Measurements from ENCODE around the gene ADARB2. TPM values are rescaled to one million over a fixed set of nuclear protein-coding genes. Genes with fewer than 3 reads are reported as not detected.

Gene ADARB2
- total RNA-seq, 4 donors from 2014 or later = 8.4 to 23.2 (median 19.6) TPM

GRCh38 chr10:1185911-1186682 is 551.2 kb downstream of the ADARB2 start:
- WGBS, 2 donors = 92 to 96% methylated on average over 21 to 22 of the region's 24 CpGs
- TF ChIP-seq POLR2A (IDR thresholded peaks at IDR 0.05) = no peak
- no peak for TF ChIP-seq CTCF (IDR thresholded peaks at IDR 0.05)

DNA sequence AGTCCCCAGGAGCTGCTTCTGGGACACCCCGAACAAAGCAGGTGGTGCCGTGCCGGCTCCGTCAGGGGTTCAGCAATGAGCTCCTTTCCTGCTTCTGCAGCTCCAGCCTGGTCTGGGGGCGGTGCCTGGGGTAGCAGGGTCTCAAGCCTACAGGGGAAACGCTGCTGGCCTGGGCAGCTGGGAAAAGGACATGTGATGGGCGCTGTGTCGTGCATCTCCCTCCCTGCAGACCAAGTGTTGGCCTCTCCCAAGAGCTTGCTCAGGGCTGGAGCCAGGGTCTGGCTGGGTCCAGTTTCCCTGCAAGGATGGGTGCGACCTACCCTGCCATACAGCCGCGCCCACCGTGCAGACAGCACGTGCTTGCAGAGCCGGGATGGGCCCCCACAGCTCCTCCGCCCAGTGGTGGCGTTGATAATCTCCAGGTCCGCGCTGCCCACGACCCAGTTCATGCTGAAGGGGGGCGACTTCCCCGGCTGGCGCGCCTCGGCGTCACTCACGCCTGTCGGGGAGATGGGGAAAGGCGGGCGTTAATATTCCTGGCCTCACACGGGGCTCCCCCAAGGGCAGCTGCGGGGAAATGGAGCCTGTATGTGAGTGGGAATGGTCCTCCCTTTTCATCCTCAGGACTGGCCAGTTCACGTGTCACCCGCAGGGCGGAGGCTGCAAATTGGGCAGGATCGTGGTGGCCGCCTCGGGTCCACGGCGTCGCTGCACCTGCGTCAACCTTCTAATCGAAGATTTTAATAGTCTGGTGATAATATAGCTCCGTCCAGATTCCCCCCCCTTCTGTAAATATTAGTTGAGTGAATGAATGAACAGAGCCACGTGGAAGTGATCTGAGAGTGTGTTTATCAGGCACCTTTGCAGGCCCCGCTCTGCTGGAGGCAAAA is 552.5 kb downstream of the ADARB2 start:
- TF ChIP-seq POLR2A (IDR thresholded peaks at IDR 0.05) = no peak
- TF ChIP-seq CTCF (IDR thresholded peaks at IDR 0.05) = no peak
- no peak for TF ChIP-seq EP300 (IDR thresholded peaks at IDR 0.05)
- WGBS, 2 donors = 81 to 86% methylated on average over 31 to 44 of the region's 45 CpGs
- DNase-seq (ENCODE audit: low spot score in 2 of 2) = no peak

More at GRCh38 chr10:1185911-1186682, 551.2 kb downstream of the ADARB2 start:
- no peak for DNase-seq (ENCODE audit: low spot score in 2 of 2)
- peaks cover 0 to 29% (median 17%) of the 10 kb centered on the region in 4 donors for H3K4me1 ChIP-seq
- H3K4me3 ChIP-seq = no peak overlapping the region
- H3K27ac ChIP-seq = peak overlapping the region in 1 of 4 donors; percentile 96
- H3K27me3 ChIP-seq = no peaks in the 10 kb centered on the region
- H3K36me3 ChIP-seq = no peaks in the 10 kb centered on the region
- no peaks in the 10 kb centered on the region for H3K9me3 ChIP-seq

GRCh38 chr10:1183701-1184100 is 553.6 kb downstream of the ADARB2 start:
- WGBS, 2 donors = 60 to 65% methylated on average over 12 of the region's 12 CpGs
- H3K36me3 ChIP-seq = no peaks in the 10 kb centered on the region
- H3K4me1 ChIP-seq = peaks cover 0 to 20% (median 9%) of the 10 kb centered on the region in 4 donors
- DNase-seq (ENCODE audit: low spot score in 2 of 2) = no peak
- H3K4me3 ChIP-seq = no peak overlapping the region
- peak overlapping the region in 1 of 4 donors; percentile 10 for H3K27ac ChIP-seq
- H3K9me3 ChIP-seq = no peaks in the 10 kb centered on the region
- no peaks in the 10 kb centered on the region for H3K27me3 ChIP-seq
- TF ChIP-seq POLR2A (IDR thresholded peaks at IDR 0.05) (no peak), EP300 (IDR thresholded peaks at IDR 0.05) (no peak), CTCF (IDR thresholded peaks at IDR 0.05) (no peak)

More for the DNA sequence above, 552.5 kb downstream of the ADARB2 start:
- Histone ChIP-seq H3K27me3 (no peaks in the 10 kb centered on the region), H3K27ac (no peak overlapping the region), H3K4me3 (no peak overlapping the region), H3K36me3 (no peaks in the 10 kb centered on the region), H3K9me3 (no peaks in the 10 kb centered on the region), H3K4me1 (peaks cover 0 to 29% (median 17%) of the 10 kb centered on the region in 4 donors)

DNA sequence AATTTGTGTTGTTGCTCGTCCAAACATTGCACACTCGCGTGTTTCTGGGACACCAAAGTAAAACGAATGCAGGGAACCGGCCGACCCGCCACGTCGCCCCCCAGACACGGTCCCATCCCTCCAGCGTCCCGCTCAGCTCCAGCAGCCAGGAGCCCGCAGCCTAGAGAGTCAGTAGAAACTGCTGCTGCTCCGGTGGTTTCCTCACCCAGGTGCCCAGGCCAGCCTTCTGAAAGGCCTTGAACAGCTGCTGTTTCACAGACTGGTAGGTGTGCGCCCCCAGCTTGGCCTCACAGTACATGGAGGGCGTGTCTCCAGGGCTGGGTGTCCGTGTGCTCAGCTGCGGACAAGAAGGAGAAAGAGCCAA is 554.3 kb downstream of the ADARB2 start:
- no peak overlapping the region for H3K4me3 ChIP-seq
- no peaks in the 10 kb centered on the region for H3K36me3 ChIP-seq
- peaks cover 0 to 16% (median 7%) of the 10 kb centered on the region in 4 donors for H3K4me1 ChIP-seq
- peak overlapping the region in 1 of 4 donors; percentile 10 for H3K27ac ChIP-seq
- no peaks in the 10 kb centered on the region for H3K27me3 ChIP-seq
- DNase-seq (ENCODE audit: low spot score in 2 of 2) = no peak
- 85 to 86% methylated on average over 17 to 18 of the region's 18 CpGs for WGBS, 2 donors
- TF ChIP-seq EP300 (IDR thresholded peaks at IDR 0.05) = no peak
- no peak for TF ChIP-seq CTCF (IDR thresholded peaks at IDR 0.05)
- no peak for TF ChIP-seq POLR2A (IDR thresholded peaks at IDR 0.05)
- no peaks in the 10 kb centered on the region for H3K9me3 ChIP-seq
